ENCODE measurements around the gene C4orf50.

The C4orf50 gene

GRCh38 chr4:6044276-6044675, 26.0 kb upstream of the C4orf50 start:
- no peaks in the 10 kb centered on the region for H3K4me1 ChIP-seq (ENCODE audit: control insufficient read depth in 1 of 2, insufficient read depth in 2 of 2, low read length in 2 of 2)
- H3K27me3 ChIP-seq (ENCODE audit: control insufficient read depth in 1 of 2, insufficient read depth in 2 of 2, low read length in 2 of 2), result peaks cover 0 to 7% of the 10 kb centered on the region in 2 donors
- H3K9me3 ChIP-seq (ENCODE audit: control insufficient read depth in 1 of 2, low read length in 2 of 2), result no peaks in the 10 kb centered on the region
- no peaks in the 10 kb centered on the region for H3K36me3 ChIP-seq (ENCODE audit: control insufficient read depth in 1 of 2, insufficient read depth in 2 of 2, low read length in 2 of 2)
- H3K9ac ChIP-seq (ENCODE audit: low read depth in 1 of 2, low read length in 2 of 2), result no peak overlapping the region
- no peak overlapping the region for H3K27ac ChIP-seq (ENCODE audit: low read depth, low read length)
- H3K4me3 ChIP-seq (ENCODE audit: low read depth in 1 of 2, low read length in 2 of 2), result no peak overlapping the region

GRCh38 chr4:6043843-6044242, 25.6 kb upstream of the C4orf50 start:
- Histone ChIP-seq H3K9me3 (ENCODE audit: control insufficient read depth in 1 of 2, low read length in 2 of 2) (no peaks in the 10 kb centered on the region), H3K27me3 (ENCODE audit: control insufficient read depth in 1 of 2, insufficient read depth in 2 of 2, low read length in 2 of 2) (peaks cover 0 to 7% of the 10 kb centered on the region in 2 donors), H3K4me3 (ENCODE audit: low read depth in 1 of 2, low read length in 2 of 2) (no peak overlapping the region), H3K4me1 (ENCODE audit: control insufficient read depth in 1 of 2, insufficient read depth in 2 of 2, low read length in 2 of 2) (no peaks in the 10 kb centered on the region), H3K9ac (ENCODE audit: low read depth in 1 of 2, low read length in 2 of 2) (no peak overlapping the region), H3K27ac (ENCODE audit: low read depth, low read length) (no peak overlapping the region), H3K36me3 (ENCODE audit: control insufficient read depth in 1 of 2, insufficient read depth in 2 of 2, low read length in 2 of 2) (no peaks in the 10 kb centered on the region)

GRCh38 chr4:6043188-6043587, 25.0 kb upstream of the C4orf50 start:
- H3K27ac ChIP-seq (ENCODE audit: low read depth, low read length), result no peak overlapping the region
- no peak overlapping the region for H3K9ac ChIP-seq (ENCODE audit: low read depth in 1 of 2, low read length in 2 of 2)
- no peaks in the 10 kb centered on the region for H3K4me1 ChIP-seq (ENCODE audit: control insufficient read depth in 1 of 2, insufficient read depth in 2 of 2, low read length in 2 of 2)
- H3K4me3 ChIP-seq (ENCODE audit: low read depth in 1 of 2, low read length in 2 of 2), result no peak overlapping the region
- H3K36me3 ChIP-seq (ENCODE audit: control insufficient read depth in 1 of 2, insufficient read depth in 2 of 2, low read length in 2 of 2), result no peaks in the 10 kb centered on the region
- H3K9me3 ChIP-seq (ENCODE audit: control insufficient read depth in 1 of 2, low read length in 2 of 2), result no peaks in the 10 kb centered on the region
- peaks cover 0 to 7% of the 10 kb centered on the region in 2 donors for H3K27me3 ChIP-seq (ENCODE audit: control insufficient read depth in 1 of 2, insufficient read depth in 2 of 2, low read length in 2 of 2)

- Histone ChIP-seq H3K27ac (ENCODE audit: low read depth, low read length) (no peak overlapping the region), H3K4me1 (ENCODE audit: control insufficient read depth in 1 of 2, insufficient read depth in 2 of 2, low read length in 2 of 2) (no peaks in the 10 kb centered on the region), H3K4me3 (ENCODE audit: low read depth in 1 of 2, low read length in 2 of 2) (no peak overlapping the region), H3K9me3 (ENCODE audit: control insufficient read depth in 1 of 2, low read length in 2 of 2) (no peaks in the 10 kb centered on the region), H3K36me3 (ENCODE audit: control insufficient read depth in 1 of 2, insufficient read depth in 2 of 2, low read length in 2 of 2) (no peaks in the 10 kb centered on the region), H3K9ac (ENCODE audit: low read depth in 1 of 2, low read length in 2 of 2) (no peak overlapping the region), H3K27me3 (ENCODE audit: control insufficient read depth in 1 of 2, insufficient read depth in 2 of 2, low read length in 2 of 2) (peaks cover 0 to 7% of the 10 kb centered on the region in 2 donors)
Observed at GRCh38 chr4:6042293-6043063, 24.2 kb upstream of the C4orf50 start.

GRCh38 chr4:6041800-6042199, 23.6 kb upstream of the C4orf50 start:
- H3K36me3 ChIP-seq (ENCODE audit: control insufficient read depth in 1 of 2, insufficient read depth in 2 of 2, low read length in 2 of 2), result no peaks in the 10 kb centered on the region
- H3K4me1 ChIP-seq (ENCODE audit: control insufficient read depth in 1 of 2, insufficient read depth in 2 of 2, low read length in 2 of 2), result no peaks in the 10 kb centered on the region
- H3K9me3 ChIP-seq (ENCODE audit: control insufficient read depth in 1 of 2, low read length in 2 of 2), result no peaks in the 10 kb centered on the region
- no peak overlapping the region for H3K9ac ChIP-seq (ENCODE audit: low read depth in 1 of 2, low read length in 2 of 2)
- no peak overlapping the region for H3K4me3 ChIP-seq (ENCODE audit: low read depth in 1 of 2, low read length in 2 of 2)
- H3K27me3 ChIP-seq (ENCODE audit: control insufficient read depth in 1 of 2, insufficient read depth in 2 of 2, low read length in 2 of 2), result peaks cover 0 to 7% of the 10 kb centered on the region in 2 donors
- no peak overlapping the region for H3K27ac ChIP-seq (ENCODE audit: low read depth, low read length)

DNA sequence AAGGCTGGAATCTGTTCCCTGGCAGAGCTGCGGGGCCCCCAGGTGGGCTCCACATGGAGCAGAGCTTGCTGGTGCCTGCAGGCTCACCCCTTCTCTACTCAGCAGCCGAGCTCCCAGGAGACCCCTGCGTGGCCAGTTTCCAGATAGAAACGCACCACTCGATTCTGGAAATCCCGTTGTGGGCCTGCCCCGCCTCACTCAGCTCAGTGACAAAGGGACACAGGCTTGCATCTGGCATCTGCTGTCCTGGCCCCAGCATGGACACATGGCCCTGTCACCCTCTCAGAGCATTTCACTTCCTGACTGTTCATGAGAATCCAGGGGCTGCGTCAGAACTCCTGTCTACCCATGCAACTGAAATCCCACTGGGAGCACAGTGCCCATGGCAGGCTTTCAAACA, 20.5 kb upstream of the C4orf50 start:
- Histone ChIP-seq H3K27me3 (ENCODE audit: control insufficient read depth in 1 of 2, insufficient read depth in 2 of 2, low read length in 2 of 2) (peaks cover 0 to 7% of the 10 kb centered on the region in 2 donors), H3K27ac (ENCODE audit: low read depth, low read length) (no peak overlapping the region), H3K9me3 (ENCODE audit: control insufficient read depth in 1 of 2, low read length in 2 of 2) (no peaks in the 10 kb centered on the region), H3K36me3 (ENCODE audit: control insufficient read depth in 1 of 2, insufficient read depth in 2 of 2, low read length in 2 of 2) (no peaks in the 10 kb centered on the region), H3K9ac (ENCODE audit: low read depth in 1 of 2, low read length in 2 of 2) (no peak overlapping the region), H3K4me3 (ENCODE audit: low read depth in 1 of 2, low read length in 2 of 2) (no peak overlapping the region), H3K4me1 (ENCODE audit: control insufficient read depth in 1 of 2, insufficient read depth in 2 of 2, low read length in 2 of 2) (no peaks in the 10 kb centered on the region)

- Histone ChIP-seq H3K9me3 (ENCODE audit: control insufficient read depth in 1 of 2, low read length in 2 of 2) (no peaks in the 10 kb centered on the region), H3K36me3 (ENCODE audit: control insufficient read depth in 1 of 2, insufficient read depth in 2 of 2, low read length in 2 of 2) (no peaks in the 10 kb centered on the region), H3K4me3 (ENCODE audit: low read depth in 1 of 2, low read length in 2 of 2) (no peak overlapping the region), H3K27ac (ENCODE audit: low read depth, low read length) (no peak overlapping the region), H3K27me3 (ENCODE audit: control insufficient read depth in 1 of 2, insufficient read depth in 2 of 2, low read length in 2 of 2) (no peaks in the 10 kb centered on the region), H3K9ac (ENCODE audit: low read depth in 1 of 2, low read length in 2 of 2) (no peak overlapping the region), H3K4me1 (ENCODE audit: control insufficient read depth in 1 of 2, insufficient read depth in 2 of 2, low read length in 2 of 2) (no peaks in the 10 kb centered on the region)
Observed at GRCh38 chr4:6035786-6036185, 17.6 kb upstream of the C4orf50 start.

DNA sequence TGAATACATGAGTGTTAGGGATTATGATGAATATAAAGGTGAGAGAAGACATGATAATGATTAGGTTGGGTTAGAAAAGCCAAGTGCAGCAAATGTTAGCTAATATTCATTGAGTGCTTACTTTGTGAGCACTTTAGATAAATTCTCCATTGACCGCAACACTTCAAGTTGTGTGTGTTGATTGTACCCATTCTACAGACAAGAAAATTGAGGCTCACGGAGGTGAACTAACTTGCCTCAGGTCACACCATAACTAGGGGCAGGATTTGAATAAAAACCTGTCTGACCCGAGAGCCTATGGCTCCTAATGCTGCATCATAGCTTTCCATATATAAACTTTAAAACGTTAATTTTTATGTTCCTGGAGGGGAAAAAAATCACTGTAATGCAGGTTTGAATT, 15.2 kb upstream of the C4orf50 start:
- no peak overlapping the region for H3K4me3 ChIP-seq (ENCODE audit: low read depth in 1 of 2, low read length in 2 of 2)
- H3K9me3 ChIP-seq (ENCODE audit: control insufficient read depth in 1 of 2, low read length in 2 of 2), result no peaks in the 10 kb centered on the region
- no peak overlapping the region for H3K9ac ChIP-seq (ENCODE audit: low read depth in 1 of 2, low read length in 2 of 2)
- H3K4me1 ChIP-seq (ENCODE audit: control insufficient read depth in 1 of 2, insufficient read depth in 2 of 2, low read length in 2 of 2), result no peaks in the 10 kb centered on the region
- no peak overlapping the region for H3K27ac ChIP-seq (ENCODE audit: low read depth, low read length)
- no peaks in the 10 kb centered on the region for H3K27me3 ChIP-seq (ENCODE audit: control insufficient read depth in 1 of 2, insufficient read depth in 2 of 2, low read length in 2 of 2)
- no peaks in the 10 kb centered on the region for H3K36me3 ChIP-seq (ENCODE audit: control insufficient read depth in 1 of 2, insufficient read depth in 2 of 2, low read length in 2 of 2)

GRCh38 chr4:6032249-6033244, 14.3 kb upstream of the C4orf50 start:
- Histone ChIP-seq H3K9ac (ENCODE audit: low read depth in 1 of 2, low read length in 2 of 2) (no peak overlapping the region), H3K27ac (ENCODE audit: low read depth, low read length) (no peak overlapping the region), H3K4me3 (ENCODE audit: low read depth in 1 of 2, low read length in 2 of 2) (no peak overlapping the region)

GRCh38 chr4:6031846-6032245, 13.6 kb upstream of the C4orf50 start:
- H3K27ac ChIP-seq (ENCODE audit: low read depth, low read length), result no peak overlapping the region
- no peaks in the 10 kb centered on the region for H3K4me1 ChIP-seq (ENCODE audit: control insufficient read depth in 1 of 2, insufficient read depth in 2 of 2, low read length in 2 of 2)
- no peaks in the 10 kb centered on the region for H3K27me3 ChIP-seq (ENCODE audit: control insufficient read depth in 1 of 2, insufficient read depth in 2 of 2, low read length in 2 of 2)
- H3K9ac ChIP-seq (ENCODE audit: low read depth in 1 of 2, low read length in 2 of 2), result no peak overlapping the region
- H3K9me3 ChIP-seq (ENCODE audit: control insufficient read depth in 1 of 2, low read length in 2 of 2), result no peaks in the 10 kb centered on the region
- no peak overlapping the region for H3K4me3 ChIP-seq (ENCODE audit: low read depth in 1 of 2, low read length in 2 of 2)
- H3K36me3 ChIP-seq (ENCODE audit: control insufficient read depth in 1 of 2, insufficient read depth in 2 of 2, low read length in 2 of 2), result no peaks in the 10 kb centered on the region

More at GRCh38 chr4:6032249-6033244, 14.3 kb upstream of the C4orf50 start:
- Histone ChIP-seq H3K4me1 (ENCODE audit: control insufficient read depth in 1 of 2, insufficient read depth in 2 of 2, low read length in 2 of 2) (no peaks in the 10 kb centered on the region), H3K36me3 (ENCODE audit: control insufficient read depth in 1 of 2, insufficient read depth in 2 of 2, low read length in 2 of 2) (no peaks in the 10 kb centered on the region), H3K9me3 (ENCODE audit: control insufficient read depth in 1 of 2, low read length in 2 of 2) (no peaks in the 10 kb centered on the region), H3K27me3 (ENCODE audit: control insufficient read depth in 1 of 2, insufficient read depth in 2 of 2, low read length in 2 of 2) (no peaks in the 10 kb centered on the region)
